ENCODE measurements around the gene ATP5PD. TPM values are rescaled to one million over a fixed set of nuclear protein-coding genes. Genes with fewer than 3 reads are reported as not detected.

Gene ATP5PD
- total RNA-seq, 1 experiment from 2014 or later, result 383 TPM

DNA sequence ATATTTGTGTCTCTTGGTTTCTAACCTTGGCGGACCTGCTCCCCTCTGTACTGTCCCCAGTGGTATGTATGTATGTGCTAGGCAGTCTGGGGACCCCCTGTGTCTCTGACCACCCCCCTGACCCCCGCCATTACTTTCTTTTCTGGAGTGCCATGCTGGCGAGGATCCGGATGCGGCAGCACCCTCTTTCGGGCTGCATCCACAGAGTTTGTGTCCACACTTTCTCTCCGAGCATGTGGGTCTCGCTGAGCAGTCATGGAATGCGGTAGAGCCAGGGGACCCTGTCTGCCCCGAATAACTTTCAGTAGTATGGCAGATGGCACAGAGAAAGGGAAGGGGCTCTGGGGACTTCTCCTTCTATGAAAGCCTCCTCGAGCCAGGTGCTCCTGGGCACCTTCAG, 17.3 kb upstream of the ATP5PD start:
- H3K4me3 Mint-ChIP-seq, result no peak overlapping the region
- peaks cover 52% of the 10 kb centered on the region for H3K36me3 Mint-ChIP-seq
- no peaks in the 10 kb centered on the region for H3K9me3 Mint-ChIP-seq
- H3K27ac Mint-ChIP-seq, result no peak overlapping the region
- TF ChIP-seq RORB (CRISPR knock-in tag; IDR thresholded peaks at IDR 0.05), result no peak
- TF ChIP-seq TEAD1 (CRISPR knock-in tag; IDR thresholded peaks at IDR 0.05), result no peak
- TF ChIP-seq, protein P1, sequence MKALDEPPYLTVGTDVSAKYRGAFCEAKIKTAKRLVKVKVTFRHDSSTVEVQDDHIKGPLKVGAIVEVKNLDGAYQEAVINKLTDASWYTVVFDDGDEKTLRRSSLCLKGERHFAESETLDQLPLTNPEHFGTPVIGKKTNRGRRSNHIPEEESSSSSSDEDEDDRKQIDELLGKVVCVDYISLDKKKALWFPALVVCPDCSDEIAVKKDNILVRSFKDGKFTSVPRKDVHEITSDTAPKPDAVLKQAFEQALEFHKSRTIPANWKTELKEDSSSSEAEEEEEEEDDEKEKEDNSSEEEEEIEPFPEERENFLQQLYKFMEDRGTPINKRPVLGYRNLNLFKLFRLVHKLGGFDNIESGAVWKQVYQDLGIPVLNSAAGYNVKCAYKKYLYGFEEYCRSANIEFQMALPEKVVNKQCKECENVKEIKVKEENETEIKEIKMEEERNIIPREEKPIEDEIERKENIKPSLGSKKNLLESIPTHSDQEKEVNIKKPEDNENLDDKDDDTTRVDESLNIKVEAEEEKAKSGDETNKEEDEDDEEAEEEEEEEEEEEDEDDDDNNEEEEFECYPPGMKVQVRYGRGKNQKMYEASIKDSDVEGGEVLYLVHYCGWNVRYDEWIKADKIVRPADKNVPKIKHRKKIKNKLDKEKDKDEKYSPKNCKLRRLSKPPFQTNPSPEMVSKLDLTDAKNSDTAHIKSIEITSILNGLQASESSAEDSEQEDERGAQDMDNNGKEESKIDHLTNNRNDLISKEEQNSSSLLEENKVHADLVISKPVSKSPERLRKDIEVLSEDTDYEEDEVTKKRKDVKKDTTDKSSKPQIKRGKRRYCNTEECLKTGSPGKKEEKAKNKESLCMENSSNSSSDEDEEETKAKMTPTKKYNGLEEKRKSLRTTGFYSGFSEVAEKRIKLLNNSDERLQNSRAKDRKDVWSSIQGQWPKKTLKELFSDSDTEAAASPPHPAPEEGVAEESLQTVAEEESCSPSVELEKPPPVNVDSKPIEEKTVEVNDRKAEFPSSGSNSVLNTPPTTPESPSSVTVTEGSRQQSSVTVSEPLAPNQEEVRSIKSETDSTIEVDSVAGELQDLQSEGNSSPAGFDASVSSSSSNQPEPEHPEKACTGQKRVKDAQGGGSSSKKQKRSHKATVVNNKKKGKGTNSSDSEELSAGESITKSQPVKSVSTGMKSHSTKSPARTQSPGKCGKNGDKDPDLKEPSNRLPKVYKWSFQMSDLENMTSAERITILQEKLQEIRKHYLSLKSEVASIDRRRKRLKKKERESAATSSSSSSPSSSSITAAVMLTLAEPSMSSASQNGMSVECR (CRISPR knock-in tag; IDR thresholded peaks at IDR 0.05; ENCODE audit: borderline replicate concordance), result no peak
- TF ChIP-seq, protein P2, sequence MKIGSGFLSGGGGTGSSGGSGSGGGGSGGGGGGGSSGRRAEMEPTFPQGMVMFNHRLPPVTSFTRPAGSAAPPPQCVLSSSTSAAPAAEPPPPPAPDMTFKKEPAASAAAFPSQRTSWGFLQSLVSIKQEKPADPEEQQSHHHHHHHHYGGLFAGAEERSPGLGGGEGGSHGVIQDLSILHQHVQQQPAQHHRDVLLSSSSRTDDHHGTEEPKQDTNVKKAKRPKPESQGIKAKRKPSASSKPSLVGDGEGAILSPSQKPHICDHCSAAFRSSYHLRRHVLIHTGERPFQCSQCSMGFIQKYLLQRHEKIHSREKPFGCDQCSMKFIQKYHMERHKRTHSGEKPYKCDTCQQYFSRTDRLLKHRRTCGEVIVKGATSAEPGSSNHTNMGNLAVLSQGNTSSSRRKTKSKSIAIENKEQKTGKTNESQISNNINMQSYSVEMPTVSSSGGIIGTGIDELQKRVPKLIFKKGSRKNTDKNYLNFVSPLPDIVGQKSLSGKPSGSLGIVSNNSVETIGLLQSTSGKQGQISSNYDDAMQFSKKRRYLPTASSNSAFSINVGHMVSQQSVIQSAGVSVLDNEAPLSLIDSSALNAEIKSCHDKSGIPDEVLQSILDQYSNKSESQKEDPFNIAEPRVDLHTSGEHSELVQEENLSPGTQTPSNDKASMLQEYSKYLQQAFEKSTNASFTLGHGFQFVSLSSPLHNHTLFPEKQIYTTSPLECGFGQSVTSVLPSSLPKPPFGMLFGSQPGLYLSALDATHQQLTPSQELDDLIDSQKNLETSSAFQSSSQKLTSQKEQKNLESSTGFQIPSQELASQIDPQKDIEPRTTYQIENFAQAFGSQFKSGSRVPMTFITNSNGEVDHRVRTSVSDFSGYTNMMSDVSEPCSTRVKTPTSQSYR (CRISPR knock-in tag; IDR thresholded peaks at IDR 0.05), result no peak
- no peak for TF ChIP-seq KAT7 (CRISPR knock-in tag; IDR thresholded peaks at IDR 0.05; ENCODE audit: borderline replicate concordance)
- TF ChIP-seq, protein P3, sequence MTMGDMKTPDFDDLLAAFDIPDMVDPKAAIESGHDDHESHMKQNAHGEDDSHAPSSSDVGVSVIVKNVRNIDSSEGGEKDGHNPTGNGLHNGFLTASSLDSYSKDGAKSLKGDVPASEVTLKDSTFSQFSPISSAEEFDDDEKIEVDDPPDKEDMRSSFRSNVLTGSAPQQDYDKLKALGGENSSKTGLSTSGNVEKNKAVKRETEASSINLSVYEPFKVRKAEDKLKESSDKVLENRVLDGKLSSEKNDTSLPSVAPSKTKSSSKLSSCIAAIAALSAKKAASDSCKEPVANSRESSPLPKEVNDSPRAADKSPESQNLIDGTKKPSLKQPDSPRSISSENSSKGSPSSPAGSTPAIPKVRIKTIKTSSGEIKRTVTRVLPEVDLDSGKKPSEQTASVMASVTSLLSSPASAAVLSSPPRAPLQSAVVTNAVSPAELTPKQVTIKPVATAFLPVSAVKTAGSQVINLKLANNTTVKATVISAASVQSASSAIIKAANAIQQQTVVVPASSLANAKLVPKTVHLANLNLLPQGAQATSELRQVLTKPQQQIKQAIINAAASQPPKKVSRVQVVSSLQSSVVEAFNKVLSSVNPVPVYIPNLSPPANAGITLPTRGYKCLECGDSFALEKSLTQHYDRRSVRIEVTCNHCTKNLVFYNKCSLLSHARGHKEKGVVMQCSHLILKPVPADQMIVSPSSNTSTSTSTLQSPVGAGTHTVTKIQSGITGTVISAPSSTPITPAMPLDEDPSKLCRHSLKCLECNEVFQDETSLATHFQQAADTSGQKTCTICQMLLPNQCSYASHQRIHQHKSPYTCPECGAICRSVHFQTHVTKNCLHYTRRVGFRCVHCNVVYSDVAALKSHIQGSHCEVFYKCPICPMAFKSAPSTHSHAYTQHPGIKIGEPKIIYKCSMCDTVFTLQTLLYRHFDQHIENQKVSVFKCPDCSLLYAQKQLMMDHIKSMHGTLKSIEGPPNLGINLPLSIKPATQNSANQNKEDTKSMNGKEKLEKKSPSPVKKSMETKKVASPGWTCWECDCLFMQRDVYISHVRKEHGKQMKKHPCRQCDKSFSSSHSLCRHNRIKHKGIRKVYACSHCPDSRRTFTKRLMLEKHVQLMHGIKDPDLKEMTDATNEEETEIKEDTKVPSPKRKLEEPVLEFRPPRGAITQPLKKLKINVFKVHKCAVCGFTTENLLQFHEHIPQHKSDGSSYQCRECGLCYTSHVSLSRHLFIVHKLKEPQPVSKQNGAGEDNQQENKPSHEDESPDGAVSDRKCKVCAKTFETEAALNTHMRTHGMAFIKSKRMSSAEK (CRISPR knock-in tag; IDR thresholded peaks at IDR 0.05; ENCODE audit: borderline replicate concordance), result no peak
- TF ChIP-seq, protein P4, sequence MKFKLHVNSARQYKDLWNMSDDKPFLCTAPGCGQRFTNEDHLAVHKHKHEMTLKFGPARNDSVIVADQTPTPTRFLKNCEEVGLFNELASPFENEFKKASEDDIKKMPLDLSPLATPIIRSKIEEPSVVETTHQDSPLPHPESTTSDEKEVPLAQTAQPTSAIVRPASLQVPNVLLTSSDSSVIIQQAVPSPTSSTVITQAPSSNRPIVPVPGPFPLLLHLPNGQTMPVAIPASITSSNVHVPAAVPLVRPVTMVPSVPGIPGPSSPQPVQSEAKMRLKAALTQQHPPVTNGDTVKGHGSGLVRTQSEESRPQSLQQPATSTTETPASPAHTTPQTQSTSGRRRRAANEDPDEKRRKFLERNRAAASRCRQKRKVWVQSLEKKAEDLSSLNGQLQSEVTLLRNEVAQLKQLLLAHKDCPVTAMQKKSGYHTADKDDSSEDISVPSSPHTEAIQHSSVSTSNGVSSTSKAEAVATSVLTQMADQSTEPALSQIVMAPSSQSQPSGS (CRISPR knock-in tag; IDR thresholded peaks at IDR 0.05; ENCODE audit: borderline replicate concordance, low read depth), result no peak
- TF ChIP-seq, protein P5, sequence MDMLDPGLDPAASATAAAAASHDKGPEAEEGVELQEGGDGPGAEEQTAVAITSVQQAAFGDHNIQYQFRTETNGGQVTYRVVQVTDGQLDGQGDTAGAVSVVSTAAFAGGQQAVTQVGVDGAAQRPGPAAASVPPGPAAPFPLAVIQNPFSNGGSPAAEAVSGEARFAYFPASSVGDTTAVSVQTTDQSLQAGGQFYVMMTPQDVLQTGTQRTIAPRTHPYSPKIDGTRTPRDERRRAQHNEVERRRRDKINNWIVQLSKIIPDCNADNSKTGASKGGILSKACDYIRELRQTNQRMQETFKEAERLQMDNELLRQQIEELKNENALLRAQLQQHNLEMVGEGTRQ (CRISPR knock-in tag; IDR thresholded peaks at IDR 0.05), result no peak
- TF ChIP-seq, protein P6, sequence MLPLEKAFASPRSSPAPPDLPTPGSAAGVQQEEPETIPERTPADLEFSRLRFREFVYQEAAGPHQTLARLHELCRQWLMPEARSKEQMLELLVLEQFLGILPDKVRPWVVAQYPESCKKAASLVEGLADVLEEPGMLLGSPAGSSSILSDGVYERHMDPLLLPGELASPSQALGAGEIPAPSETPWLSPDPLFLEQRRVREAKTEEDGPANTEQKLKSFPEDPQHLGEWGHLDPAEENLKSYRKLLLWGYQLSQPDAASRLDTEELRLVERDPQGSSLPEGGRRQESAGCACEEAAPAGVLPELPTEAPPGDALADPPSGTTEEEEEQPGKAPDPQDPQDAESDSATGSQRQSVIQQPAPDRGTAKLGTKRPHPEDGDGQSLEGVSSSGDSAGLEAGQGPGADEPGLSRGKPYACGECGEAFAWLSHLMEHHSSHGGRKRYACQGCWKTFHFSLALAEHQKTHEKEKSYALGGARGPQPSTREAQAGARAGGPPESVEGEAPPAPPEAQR (CRISPR knock-in tag; IDR thresholded peaks at IDR 0.05), result no peak
- TF ChIP-seq, protein P7, sequence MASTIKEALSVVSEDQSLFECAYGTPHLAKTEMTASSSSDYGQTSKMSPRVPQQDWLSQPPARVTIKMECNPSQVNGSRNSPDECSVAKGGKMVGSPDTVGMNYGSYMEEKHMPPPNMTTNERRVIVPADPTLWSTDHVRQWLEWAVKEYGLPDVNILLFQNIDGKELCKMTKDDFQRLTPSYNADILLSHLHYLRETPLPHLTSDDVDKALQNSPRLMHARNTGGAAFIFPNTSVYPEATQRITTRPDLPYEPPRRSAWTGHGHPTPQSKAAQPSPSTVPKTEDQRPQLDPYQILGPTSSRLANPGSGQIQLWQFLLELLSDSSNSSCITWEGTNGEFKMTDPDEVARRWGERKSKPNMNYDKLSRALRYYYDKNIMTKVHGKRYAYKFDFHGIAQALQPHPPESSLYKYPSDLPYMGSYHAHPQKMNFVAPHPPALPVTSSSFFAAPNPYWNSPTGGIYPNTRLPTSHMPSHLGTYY (CRISPR knock-in tag; IDR thresholded peaks at IDR 0.05), result no peak
- no peak for TF ChIP-seq CBFB (CRISPR knock-in tag; IDR thresholded peaks at IDR 0.05; ENCODE audit: low read depth)
- no peak for TF ChIP-seq OVOL2 (CRISPR knock-in tag; IDR thresholded peaks at IDR 0.05; ENCODE audit: borderline replicate concordance)
- no peak for TF ChIP-seq FOXJ3 (CRISPR knock-in tag; IDR thresholded peaks at IDR 0.05; ENCODE audit: borderline replicate concordance)
- TF ChIP-seq, protein P8, sequence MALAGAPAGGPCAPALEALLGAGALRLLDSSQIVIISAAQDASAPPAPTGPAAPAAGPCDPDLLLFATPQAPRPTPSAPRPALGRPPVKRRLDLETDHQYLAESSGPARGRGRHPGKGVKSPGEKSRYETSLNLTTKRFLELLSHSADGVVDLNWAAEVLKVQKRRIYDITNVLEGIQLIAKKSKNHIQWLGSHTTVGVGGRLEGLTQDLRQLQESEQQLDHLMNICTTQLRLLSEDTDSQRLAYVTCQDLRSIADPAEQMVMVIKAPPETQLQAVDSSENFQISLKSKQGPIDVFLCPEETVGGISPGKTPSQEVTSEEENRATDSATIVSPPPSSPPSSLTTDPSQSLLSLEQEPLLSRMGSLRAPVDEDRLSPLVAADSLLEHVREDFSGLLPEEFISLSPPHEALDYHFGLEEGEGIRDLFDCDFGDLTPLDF (CRISPR knock-in tag; IDR thresholded peaks at IDR 0.05), result no peak
- DNase-seq (ENCODE audit: low spot score), result no peak
- H3K4me1 Mint-ChIP-seq, result no peaks in the 10 kb centered on the region
- no peak for ATAC-seq
- ChIA-PET CTCF (interaction anchor here (1.0 to 3.3 kb wide), 7 partner anchors 10 to 67 kb away, joined by 6 to 18 read pairs (median 11); partner anchors contain the start of genes KCTD2 and NT5C), POLR2A (no interaction called here)
- no peaks in the 10 kb centered on the region for H3K27me3 Mint-ChIP-seq (ENCODE audit: low read depth)

Measured in WTC11 (cell line).